ENCODE results near the gene SLC39A6.
"Not testable (repeated sequence)": the region's sequence is repeated elsewhere in the genome, so short reads cannot be mapped to it uniquely, and the experiment has no call there.

Gene SLC39A6

DNA sequence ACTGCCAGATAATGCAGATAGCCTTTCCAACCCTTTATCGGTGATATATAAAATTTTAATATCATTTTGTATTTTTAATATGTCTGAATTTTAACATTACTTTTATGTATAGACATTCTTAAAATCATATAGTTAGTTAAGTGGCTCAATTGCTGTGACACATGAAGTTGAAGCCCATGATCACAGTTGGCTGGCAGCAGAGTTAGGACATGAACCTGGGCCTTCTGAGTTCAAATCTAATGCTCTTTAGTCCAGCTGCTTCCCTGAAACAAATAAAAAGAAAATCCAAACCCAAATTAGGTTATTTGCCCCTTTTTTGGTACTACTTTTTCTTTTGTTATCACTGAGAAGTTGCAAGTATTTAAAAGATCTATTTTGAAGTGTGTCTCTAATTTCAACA, 6.1 kb upstream of the SLC39A6 start:
- DNase-seq = no peak

DNA sequence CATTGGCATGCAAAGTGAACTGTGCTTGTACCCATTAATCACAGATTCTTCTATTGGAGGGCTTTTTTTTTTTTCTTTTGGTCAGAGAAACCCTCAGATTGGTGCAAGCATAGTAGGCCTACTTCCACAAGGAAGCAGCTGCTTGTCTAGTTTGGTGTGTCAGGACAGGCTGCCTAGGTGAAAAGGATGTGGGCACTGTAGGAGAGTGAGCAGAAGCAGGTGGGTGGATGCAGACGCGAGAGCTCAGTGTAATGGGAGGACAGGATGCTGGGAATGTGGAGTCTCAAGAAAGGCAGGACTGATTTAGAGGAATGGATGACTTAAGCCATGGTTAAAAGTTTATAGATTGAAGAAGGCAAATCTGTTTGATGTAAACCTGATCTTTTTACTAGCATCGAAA, 3.6 kb upstream of the SLC39A6 start:
- DNase-seq = no peak

DNA sequence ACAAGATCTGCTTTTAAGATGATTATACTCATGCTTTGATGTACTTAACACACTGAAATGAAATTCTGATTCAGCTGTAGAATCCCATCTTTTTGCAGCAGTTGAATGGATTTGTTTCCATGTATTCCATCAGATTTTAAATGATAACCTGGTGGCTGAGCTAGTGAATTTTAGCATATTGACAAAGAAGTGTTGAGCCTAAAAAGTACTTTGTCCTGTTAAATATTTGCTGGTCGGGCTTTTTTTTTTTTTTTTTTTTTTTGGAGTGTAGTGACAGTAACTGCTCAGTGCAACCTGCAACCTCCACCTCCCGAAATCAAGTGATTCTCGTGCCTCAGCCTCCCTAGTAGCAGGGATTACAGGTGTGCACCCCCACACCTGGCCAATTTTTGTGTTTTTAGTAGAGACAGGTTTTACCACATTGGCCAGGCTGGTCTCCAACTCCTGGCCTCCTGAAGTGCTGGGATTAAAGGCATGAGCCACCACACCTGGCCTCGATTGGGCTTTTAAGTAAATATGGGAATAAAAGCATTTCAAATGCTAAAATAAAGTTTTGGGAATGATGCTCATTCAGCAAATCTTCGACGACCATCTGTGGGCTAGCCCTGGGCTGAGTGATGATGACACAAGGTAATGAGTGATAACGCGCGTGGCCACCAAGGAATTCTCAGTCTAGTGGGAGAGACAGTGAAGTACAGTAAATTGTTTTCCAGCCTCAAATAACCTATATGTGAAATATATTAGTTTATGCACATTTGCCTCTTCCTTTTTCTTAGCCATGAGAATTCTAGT, 2.7 kb upstream of the SLC39A6 start:
- DNase-seq = no peak

DNA sequence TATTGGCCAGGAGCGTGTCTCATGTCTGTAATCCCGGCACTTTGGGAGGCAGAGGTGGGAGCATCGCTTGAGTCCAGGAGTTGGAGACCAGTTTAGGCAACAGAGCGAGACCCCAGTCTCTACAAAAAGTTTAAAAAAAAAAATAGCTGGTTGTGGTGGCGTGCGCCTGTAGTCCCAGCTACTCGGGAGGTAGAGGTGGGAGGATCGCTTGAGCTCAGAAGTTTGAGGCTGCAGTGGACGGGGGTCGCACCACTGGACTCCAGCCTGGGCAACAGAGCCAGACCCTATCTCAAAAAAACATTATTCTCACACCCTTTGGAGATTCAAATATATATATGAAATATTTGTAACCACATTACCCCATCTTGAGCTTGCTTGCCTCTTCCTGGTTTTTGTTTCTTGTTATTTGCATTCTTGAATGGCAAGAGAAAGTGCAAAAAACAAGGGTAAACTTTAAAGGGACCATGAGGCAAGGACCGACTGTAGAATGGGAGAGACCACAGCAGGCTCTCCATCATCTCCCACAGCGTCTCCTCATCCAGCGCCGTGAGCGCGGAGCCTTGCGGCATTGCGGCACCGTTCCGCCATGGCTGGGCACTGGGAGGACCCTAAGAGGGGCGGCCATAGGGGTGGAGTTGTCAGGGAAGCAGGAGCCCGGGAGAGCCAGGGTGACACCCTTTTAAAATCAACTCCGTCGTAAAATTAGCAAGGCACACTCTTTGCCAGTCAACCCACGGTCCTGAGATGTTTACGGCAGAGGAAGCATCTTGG, 1.9 kb upstream of the SLC39A6 start:
- no peak for DNase-seq

DNA sequence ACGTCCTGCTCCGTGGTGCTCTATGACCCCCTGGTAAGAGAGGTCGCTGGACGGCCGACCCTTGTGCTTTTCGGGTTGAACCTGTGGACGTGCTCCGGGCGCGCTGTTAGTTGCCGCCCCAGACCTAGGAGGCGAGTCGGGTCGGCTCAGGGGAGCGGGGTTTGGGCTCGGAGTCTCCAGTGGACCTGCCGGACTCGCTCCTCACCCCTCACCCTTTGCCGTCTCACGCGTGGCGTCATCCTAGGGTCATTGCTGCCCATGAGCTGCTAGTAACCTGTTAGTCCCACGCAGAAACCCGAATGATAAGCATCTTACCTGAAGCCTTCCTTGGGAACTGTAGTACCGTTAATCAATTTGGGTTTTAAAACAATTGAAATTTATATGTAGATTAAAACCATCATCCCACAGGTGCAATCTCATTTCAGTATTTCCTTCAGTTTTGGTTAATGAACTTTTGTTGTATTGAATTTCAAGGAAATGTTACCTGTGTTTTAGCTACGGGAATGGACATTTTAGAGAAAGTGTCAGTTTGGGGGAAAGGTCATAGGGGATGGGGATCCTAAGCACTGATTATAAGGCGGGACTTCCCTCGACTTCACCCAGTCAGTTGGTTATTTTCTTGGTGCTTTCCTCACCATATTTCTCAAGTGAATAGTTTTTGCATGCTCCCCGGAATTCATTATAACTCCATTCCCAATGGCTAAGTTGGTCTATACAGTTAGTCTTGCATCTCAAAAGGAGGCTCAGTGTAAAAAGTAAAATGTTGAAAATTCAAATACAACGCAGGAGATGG, 1.1 kb upstream of the SLC39A6 start:
- no peak for DNase-seq

DNA sequence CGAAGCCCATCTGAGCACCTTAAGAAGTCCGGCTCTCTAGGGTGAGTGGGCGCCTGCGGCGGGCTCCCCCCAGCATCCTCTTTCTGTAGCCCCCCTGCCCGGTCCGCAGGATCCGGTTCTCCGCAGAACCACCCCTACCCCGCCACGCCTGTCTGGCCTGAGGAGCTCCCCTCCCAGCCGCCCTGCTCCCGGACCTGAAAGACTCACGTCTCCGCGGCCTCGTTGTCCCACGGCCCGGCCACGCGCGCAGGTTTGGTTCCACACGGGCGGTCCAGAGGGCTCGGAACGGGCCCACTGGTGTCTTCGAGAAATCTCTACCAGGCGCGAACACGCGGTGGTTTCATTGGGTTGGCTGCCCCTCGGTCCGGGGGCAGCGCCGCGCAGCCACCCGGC, 237 bp downstream of the SLC39A6 start:
- DNase-seq = no peak

DNA sequence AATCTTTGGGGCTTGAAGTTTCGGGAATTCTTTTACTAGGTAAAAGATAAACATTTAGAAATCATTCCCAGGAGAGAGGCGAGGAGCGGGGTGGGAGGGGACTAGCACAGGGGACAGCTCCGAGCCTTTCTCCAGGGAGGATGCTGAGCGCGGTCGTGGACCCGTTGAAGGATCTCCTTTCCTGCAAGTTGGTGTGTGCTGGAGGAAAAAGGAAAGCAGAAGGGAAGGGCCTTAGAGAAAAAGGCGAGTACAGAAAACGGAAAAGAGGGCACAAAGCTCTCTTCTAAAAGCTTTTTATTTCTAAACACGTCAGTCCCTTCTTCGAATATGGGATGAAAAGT, 640 bp downstream of the SLC39A6 start:
- no peak for DNase-seq

DNA sequence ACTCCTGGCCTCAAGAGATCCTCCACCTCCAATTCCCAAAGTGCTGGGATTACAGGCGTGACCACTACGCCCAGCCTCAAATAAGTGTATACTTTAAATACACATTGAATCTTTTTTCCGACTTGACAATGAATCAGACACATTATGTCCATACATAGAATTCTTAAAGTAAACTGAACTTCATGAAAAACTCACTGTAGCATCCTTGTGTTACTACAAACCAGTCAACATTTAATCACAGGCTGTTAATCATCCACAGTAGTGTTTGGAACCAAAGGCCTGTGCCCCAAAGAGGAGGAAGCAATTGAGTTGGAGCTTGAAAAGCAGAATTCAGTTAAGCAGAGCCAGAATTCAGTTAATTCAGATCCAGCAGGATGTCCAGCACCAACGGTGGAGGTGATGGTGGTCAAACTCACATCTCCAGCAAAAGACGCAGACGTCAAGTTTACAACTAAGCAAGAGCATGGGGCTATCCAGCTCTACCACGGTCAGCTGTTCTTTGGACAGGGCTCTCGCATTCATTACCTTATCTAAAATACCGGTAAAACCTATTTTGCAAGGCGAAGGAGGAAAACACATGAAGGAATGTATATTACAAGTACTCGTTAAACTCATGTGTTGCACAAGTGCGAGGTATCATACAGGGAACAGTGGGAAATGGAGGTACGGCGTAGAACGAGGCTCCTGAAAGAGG, 1.2 kb downstream of the SLC39A6 start:
- DNase-seq = no peak

DNA sequence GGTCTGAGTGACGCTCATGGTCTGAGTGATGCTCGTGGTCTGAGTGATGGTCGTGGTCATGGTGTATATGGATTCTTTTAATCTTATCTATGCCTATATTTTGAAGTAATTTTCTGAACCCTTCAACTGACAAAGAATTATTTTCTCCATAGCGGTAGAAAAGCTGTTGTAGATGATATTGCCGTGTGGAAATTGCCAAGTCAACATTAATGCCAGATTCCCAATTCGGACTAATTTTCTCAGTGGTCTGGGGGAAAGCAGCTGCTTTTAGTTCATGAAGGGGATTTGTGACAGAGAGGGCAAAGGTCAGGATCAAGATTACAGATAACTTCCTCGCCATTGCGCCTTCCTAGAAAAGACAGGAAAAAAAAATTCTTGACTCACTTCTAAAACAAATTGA, 2.5 kb downstream of the SLC39A6 start:
- DNase-seq = no peak

DNA sequence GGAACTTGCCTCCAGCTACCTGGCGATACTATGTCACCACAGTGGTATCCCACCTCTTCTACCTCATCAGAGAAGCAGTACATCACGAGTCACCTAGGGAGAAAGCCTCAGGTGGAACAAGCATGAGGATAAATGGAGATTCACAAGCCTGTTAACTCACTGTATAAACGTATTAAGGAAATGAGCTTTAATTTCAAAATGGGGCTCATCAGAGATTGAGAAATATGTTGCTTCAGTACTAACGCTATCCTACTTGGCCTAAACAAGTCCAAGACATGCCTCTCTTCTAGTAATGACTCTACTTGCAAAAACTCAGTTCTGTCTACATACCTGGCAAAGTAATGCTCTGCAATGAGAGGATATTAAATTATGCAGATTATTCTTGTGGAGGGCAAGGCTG, 4.3 kb downstream of the SLC39A6 start:
- no peak for DNase-seq

DNA sequence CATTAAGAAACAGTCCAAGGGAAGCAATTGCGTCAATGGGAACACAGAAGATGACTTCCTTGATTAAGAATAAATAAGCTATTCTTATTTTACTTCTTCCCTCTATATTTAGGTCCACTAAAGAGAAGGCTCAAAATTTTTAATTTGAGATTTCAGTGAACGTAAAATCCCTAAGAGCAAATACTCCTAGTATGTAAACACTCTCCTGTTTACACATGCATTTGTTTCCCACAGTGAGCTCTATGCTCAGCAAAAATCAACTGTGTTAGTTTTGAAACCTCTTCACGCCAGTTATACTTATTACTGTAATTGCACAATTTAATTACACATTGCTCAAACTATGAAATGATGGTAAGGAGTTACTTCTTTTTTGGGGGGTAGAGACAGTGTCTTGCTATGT, 8.8 kb downstream of the SLC39A6 start:
- no peak for DNase-seq

DNA sequence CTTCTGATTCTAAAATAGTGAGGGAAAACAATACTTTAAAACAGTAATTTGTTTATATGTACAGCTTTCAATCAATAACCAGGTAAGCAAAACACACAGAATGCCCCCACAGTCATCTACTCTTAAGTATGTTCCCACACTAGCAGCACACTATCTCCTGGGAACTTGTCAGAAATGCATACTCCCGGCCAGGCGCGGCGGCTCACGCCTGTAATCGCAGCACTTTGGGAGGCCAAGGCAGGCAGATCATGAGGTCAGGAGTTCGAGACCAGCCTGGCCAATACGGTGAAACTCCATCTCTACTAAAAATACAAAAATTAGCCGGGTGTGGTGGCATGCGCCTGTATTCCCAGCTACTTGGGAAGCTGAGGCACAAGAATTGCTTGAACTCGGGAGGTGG, 12.4 kb downstream of the SLC39A6 start:
- DNase-seq = not testable (repeated sequence)

DNA sequence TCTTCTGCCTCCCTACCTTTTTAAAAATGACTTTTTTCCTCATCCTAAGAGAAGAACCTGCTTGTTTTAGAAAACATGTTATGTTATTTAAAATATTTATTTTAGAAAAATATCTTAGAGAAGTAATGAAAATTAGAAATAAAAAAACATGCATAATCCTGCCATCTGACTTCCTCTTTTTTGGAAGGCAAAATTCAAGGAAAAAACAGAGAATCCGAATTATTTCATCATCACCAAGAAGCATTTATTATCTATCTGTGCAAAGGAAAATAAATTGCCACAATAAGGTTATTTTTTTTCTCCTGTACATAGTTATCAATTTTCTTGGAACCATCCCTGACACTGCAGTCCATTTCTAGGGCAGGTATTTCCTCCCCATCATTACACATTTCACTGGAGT, 14.4 kb downstream of the SLC39A6 start:
- DNase-seq = no peak

DNA sequence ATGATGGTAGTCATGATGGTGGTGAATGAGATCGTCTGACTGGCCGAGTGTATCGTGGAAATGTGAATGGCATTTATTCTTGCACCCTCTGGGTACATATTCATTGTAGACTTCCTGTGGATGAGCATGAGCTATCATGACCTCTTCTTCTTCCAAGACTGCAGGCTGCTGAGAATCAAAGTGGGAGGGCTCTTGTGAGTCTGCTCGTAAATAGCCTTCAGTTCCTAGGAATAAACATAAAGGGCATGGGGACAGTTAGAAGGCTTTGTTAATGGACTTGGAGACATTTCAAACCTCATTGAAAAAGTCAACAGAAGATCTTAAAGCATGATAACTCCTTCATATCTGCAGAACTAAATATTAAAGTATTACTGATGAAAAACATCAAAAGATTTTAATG, 14.9 kb downstream of the SLC39A6 start:
- no peak for DNase-seq

DNA sequence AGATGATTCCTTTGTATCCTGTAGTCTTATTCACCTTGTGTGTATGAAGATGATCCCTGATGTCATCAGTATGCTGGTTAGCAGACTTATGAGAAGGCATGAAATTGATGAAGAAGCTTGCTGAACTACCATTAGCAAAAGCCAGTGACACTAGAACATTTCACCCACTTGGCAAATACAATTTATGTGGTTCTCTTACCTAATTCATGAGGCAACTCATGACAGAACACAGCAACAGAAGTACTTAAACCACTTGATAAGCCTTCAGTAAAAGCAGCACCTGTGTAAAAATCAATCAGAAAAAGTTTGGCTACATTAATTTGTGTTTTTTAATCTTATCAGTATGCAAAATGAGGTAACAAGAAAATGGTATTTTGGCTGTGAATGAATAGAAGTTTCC, 16.8 kb downstream of the SLC39A6 start:
- no peak for DNase-seq

DNA sequence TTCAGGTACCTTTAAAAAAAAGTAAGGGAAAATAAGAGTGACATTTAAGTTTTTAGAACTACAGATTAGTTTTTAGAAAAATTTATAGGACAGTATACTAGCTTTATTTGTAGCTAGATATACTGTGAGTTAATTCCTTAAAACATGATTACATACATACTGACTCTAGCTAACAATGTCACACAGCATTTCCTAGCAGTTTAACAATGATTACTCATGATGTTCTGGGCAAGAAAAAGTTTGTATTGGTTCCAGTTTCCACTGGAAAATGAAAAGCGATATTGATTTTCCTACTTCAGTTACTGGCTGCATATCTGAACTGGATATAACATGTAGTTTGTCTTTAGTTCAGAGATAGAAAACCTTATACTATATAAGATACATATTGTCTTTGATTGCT, 19.4 kb downstream of the SLC39A6 start:
- no peak for DNase-seq

DNA sequence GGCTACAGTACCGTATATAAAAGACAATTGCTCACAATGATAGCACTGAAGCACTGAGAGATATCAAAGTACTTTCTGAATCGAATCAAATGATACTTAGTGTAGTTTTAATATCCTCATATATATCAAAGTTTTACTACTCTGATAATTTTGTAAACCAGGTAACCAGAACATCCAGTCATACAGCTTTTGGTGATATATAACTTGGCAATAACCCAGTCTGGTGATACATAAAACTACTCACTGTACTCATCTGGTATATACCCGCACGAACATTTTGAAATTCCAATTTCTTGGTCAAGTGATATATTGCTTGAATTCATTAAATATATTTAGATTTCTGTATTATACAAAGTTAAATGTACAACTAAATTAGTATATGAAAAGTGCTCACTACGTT, 20.5 kb downstream of the SLC39A6 start:
- no peak for DNase-seq

DNA sequence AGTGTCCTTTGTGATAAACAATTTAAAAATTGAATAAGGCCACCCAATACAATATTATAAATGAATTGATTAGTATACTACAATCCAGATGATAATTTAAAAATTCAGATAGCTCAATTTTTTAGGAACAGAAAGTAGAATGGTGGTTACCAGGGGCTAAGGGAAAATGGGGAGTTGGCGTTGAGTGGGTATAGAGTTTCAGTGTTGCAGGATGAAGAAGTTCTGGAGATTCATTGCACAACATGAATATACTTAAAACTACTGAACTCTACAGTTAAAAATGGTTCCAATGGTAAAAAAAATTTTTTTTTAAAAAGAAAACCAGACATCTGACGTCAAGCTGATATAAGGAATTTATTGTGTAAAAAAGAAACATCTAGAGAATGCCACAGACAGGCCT, 20.9 kb downstream of the SLC39A6 start:
- no peak for DNase-seq

DNA sequence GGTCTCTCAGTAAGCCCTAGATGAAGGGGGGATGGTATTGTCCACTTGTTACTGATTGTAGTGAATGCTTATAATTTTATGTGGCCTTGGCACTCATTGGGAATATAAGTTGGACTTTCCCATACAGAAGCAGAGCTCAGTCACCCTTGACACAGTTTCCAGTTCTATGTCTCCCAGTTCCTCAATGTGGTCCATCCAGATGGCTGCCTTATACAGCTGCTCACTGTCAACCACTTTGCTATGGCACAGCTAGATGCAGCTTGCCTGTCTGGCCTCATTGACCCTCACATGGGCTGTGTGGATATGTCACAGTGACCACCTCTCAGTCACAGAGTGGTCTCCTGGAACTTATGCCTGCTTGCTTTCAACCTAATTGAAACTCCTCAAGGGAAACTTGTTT, 21.7 kb downstream of the SLC39A6 start:
- DNase-seq = no peak

DNA sequence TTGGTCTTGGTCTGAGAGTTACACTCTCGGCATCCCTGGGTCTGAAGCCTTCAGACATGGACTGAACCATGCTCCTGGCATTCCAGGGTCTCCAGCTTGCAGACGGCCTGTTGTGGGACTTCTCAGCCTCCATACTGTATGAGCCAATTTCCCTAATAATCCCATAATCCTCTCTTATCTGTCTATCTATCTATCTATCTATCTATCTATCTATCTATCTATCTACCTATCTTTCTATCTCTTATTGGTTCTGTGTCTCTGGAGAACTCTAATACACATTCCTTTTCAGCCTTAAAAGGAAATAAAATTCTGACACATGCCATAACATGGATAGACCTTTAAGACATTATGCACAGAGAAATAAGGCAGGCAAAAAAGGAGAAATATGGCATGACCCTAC, 24.4 kb downstream of the SLC39A6 start:
- no peak for DNase-seq

DNA sequence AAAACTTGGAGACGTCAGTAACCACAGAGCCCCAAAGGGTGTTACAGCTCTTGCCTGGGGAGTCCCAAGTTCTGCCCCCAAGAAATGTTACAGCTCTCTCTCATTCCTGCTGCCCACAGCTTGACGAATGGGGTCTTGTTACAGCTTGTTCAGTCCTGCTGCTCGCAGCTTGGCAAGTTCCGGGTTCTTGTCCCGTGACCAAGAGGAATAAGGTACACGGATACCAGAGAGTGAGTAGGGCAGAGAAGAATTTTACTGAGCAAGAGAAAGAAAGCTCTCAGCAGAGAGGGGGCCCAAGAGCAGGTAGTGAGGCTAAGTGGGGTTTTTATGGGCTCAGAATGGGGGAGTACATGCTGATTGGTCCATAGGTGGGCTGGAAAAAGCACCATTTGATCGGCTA, 27.2 kb downstream of the SLC39A6 start:
- DNase-seq = no peak

DNA sequence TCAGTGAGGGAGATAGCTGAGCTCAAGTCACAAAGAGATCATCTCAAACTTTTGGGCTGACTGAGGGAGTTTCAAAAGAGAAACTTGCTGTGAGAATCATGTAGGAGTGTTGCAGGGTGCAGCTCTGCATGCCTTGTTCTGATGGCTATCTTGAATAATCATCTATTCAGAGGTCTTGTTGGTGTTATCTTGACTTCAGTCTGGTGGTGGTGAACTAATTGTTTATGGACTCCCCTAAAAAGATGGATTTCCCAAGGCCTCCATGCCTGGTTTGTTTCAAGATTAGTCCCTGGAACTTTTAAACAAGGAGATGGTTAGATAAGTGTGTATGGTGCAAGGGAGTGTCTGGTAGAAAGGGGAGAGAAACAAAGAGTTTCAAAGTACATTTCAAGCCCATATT, 29.8 kb downstream of the SLC39A6 start:
- no peak for DNase-seq

DNA sequence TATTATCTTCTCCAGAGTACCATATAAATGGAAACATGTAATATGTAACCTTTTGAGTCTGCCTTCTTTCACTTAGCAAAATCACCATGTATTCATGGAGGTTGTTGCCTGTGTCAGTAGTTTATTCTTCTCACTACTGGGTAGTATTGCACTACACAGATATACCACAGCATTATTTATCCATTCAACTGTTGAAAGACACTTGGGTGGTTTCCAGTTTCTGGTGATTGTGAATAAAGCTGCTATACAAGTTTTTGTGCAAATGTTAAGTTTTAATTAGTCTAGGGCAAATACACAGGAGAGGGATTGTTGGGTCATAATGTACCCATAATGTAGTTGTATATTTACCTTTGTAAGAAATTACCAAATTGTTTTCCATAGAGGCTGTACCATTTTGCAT, 32.2 kb downstream of the SLC39A6 start:
- no peak for DNase-seq

All from CD4-positive, alpha-beta T cell treated with Interleukin-15 for 1 hour (primary cell).